Measurements from ENCODE around the gene GFOD1. TPM values are rescaled to one million over a fixed set of nuclear protein-coding genes. Genes with fewer than 3 reads are reported as not detected.

Gene GFOD1
- total and polyA plus RNA-seq, 10 of the 15 experiments (the other 5 are each of a cell fraction or from before 2014, with no cell fraction given) = 6.5 to 41.4 (median 16.0) TPM

- TF ChIP-seq CHD1 (IDR thresholded peaks at IDR 0.05; ENCODE audit: low read depth, low read length) = 0 out of 2 replicates have a peak, but pooled peaks have one; percentile 44
- TF ChIP-seq RAD51 (IDR thresholded peaks at IDR 0.05) = no peak; the same call in 1 of the 2 replicates
- TF ChIP-seq MEF2B (IDR thresholded peaks at IDR 0.05; ENCODE audit: partially characterized antibody, poor library complexity, severe bottlenecking) = peak; percentile 91
- peak; percentile 11 for TF ChIP-seq EED (IDR thresholded peaks at IDR 0.05; ENCODE audit: low read depth)
- no peak for TF ChIP-seq CREB1 (IDR thresholded peaks at IDR 0.05; ENCODE audit: low read depth)
- TF ChIP-seq WRNIP1 (IDR thresholded peaks at IDR 0.05; ENCODE audit: borderline replicate concordance, low read depth, low read length) = no peak
- no peak for TF ChIP-seq BMI1 (IDR thresholded peaks at IDR 0.05; ENCODE audit: borderline replicate concordance)
- no peak for TF ChIP-seq BACH1 (IDR thresholded peaks at IDR 0.05; ENCODE audit: borderline replicate concordance)
- 0 out of 3 replicates have a peak, but pooled peaks have one; percentile 46 for TF ChIP-seq POU2F2 (IDR thresholded peaks at IDR 0.05; ENCODE audit: borderline replicate concordance, low read depth, low read length)
- TF ChIP-seq HDAC6 (IDR thresholded peaks at IDR 0.05; ENCODE audit: unreplicated experiment) = no peak
- TF ChIP-seq BRCA1 (IDR thresholded peaks at IDR 0.05; ENCODE audit: low read depth, low read length) = no peak
- TF ChIP-seq CREM (IDR thresholded peaks at IDR 0.05; ENCODE audit: low read depth) = no peak
- TF ChIP-seq GABPA (IDR thresholded peaks at IDR 0.05; ENCODE audit: low read depth) = no peak
- TF ChIP-seq IRF4 (IDR thresholded peaks at IDR 0.05; ENCODE audit: low read depth, low read length) = peak; percentile 5
- 0 out of 4 replicates have a peak, but pooled peaks of 1 of the 2 experiments have one; percentile 6 for TF ChIP-seq EP300 (IDR thresholded peaks at IDR 0.05; ENCODE audit: borderline replicate concordance in 1 of 2, control insufficient read depth in 1 of 2, low read depth in 2 of 2, low read length in 2 of 2)
- TF ChIP-seq, protein P1, sequence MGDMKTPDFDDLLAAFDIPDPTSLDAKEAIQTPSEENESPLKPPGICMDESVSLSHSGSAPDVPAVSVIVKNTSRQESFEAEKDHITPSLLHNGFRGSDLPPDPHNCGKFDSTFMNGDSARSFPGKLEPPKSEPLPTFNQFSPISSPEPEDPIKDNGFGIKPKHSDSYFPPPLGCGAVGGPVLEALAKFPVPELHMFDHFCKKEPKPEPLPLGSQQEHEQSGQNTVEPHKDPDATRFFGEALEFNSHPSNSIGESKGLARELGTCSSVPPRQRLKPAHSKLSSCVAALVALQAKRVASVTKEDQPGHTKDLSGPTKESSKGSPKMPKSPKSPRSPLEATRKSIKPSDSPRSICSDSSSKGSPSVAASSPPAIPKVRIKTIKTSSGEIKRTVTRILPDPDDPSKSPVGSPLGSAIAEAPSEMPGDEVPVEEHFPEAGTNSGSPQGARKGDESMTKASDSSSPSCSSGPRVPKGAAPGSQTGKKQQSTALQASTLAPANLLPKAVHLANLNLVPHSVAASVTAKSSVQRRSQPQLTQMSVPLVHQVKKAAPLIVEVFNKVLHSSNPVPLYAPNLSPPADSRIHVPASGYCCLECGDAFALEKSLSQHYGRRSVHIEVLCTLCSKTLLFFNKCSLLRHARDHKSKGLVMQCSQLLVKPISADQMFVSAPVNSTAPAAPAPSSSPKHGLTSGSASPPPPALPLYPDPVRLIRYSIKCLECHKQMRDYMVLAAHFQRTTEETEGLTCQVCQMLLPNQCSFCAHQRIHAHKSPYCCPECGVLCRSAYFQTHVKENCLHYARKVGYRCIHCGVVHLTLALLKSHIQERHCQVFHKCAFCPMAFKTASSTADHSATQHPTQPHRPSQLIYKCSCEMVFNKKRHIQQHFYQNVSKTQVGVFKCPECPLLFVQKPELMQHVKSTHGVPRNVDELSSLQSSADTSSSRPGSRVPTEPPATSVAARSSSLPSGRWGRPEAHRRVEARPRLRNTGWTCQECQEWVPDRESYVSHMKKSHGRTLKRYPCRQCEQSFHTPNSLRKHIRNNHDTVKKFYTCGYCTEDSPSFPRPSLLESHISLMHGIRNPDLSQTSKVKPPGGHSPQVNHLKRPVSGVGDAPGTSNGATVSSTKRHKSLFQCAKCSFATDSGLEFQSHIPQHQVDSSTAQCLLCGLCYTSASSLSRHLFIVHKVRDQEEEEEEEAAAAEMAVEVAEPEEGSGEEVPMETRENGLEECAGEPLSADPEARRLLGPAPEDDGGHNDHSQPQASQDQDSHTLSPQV (IDR thresholded peaks at IDR 0.05) = peak; percentile 80; the same call in 1 of the 2 replicates
- TF ChIP-seq ZNF622 (IDR thresholded peaks at IDR 0.05) = no peak
- TF ChIP-seq NRF1 (conservative IDR thresholded peaks at IDR 0.05; ENCODE audit: low read depth, low read length) = no peak
- TF ChIP-seq PAX5 (IDR thresholded peaks at IDR 0.05; ENCODE audit: borderline replicate concordance, low read depth, low read length) = no peak
- no peak for TF ChIP-seq ZSCAN29 (IDR thresholded peaks at IDR 0.05)
- peak; percentile 46; the same call in 1 of the 2 replicates for TF ChIP-seq LARP7 (IDR thresholded peaks at IDR 0.05)
- TF ChIP-seq ASH2L (IDR thresholded peaks at IDR 0.05; ENCODE audit: borderline replicate concordance, low read depth) = no peak
- no peak for TF ChIP-seq KAT2A (conservative IDR thresholded peaks at IDR 0.05; ENCODE audit: control insufficient read depth, low read depth, low read length)
- TF ChIP-seq TCF12 (IDR thresholded peaks at IDR 0.05; ENCODE audit: low read depth, low read length) = 0 out of 2 replicates have a peak, but pooled peaks have one; percentile 55
- peak; percentile 80 for TF ChIP-seq YY1 (IDR thresholded peaks at IDR 0.05; ENCODE audit: low read depth, low read length)
Observed at GRCh38 chr6:13428583-13429405, 58.6 kb downstream of the GFOD1 start (continued).

All from GM12878 (cell line).